ENCODE measurements around the gene GNAI3.
A peak's percentile ranks its signal among the peaks of the same experiment; 100 is the strongest.

Gene GNAI3

GRCh38 chr1:109559995-109560394 is 11.6 kb downstream of the GNAI3 start:
- no peak for FAIRE-seq
- no peak for TF ChIP-seq PAX5 (IDR thresholded peaks at IDR 0.05; ENCODE audit: insufficient read depth, low read length, severe bottlenecking)
- no peak for TF ChIP-seq POU2F2 (IDR thresholded peaks at IDR 0.05; ENCODE audit: low read depth, low read length)
- no peak for TF ChIP-seq TAF1 (IDR thresholded peaks at IDR 0.05; ENCODE audit: low read depth, low read length)
- no peak for TF ChIP-seq SPI1 (IDR thresholded peaks at IDR 0.05; ENCODE audit: low read depth, low read length)
- no peak for TF ChIP-seq POLR2AphosphoS5 (IDR thresholded peaks at IDR 0.05; ENCODE audit: low read depth, low read length)

DNA sequence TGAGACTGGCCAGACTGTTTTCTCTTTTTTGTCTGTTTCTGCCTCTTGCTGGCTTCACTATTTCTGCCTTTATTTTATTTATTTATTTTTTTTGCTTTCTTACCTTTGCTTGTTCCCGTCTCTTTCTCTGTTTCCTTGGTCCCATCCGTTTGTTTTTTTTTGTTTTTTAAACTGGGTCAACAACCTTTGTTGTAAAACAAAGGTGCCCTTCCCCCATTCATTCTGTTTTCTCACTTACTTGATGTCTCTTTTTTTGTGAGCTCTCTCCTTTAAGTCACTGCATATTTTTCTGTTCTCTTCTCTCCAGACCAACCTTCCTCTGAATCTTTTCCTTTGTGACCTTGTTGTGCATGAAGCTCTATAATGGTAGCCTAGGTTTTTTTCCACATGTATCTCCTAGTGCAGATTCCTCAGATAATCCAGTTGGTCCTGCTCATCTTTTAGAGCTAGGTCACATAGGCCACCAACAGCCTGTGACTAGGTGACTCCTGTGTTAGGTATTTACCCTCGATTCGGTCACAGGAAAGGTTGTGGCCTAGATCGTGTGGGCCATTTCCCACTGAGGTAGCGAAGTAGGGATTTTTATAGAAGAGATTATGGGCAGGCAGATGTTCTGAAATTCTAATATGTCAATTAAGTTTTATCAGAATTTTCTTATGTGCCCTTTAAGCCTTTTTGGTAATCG is 15.9 kb downstream of the GNAI3 start:
- FAIRE-seq, result no peak
- DNase-seq (ENCODE audit: insufficient read length, low spot score), result no peak
- no peak for TF ChIP-seq PAX5 (IDR thresholded peaks at IDR 0.05; ENCODE audit: insufficient read depth, low read length, severe bottlenecking)
- TF ChIP-seq POLR2AphosphoS5 (IDR thresholded peaks at IDR 0.05; ENCODE audit: low read depth, low read length), result no peak
- no peak for TF ChIP-seq POLR2A (IDR thresholded peaks at IDR 0.05; ENCODE audit: low read depth, low read length)
- TF ChIP-seq TAF1 (IDR thresholded peaks at IDR 0.05; ENCODE audit: low read depth, low read length), result no peak
- TF ChIP-seq SPI1 (IDR thresholded peaks at IDR 0.05; ENCODE audit: low read depth, low read length), result no peak
- no peak for TF ChIP-seq POU2F2 (IDR thresholded peaks at IDR 0.05; ENCODE audit: low read depth, low read length)

More at GRCh38 chr1:109559995-109560394, 11.6 kb downstream of the GNAI3 start:
- no peak for DNase-seq (ENCODE audit: insufficient read length, low spot score)

DNA sequence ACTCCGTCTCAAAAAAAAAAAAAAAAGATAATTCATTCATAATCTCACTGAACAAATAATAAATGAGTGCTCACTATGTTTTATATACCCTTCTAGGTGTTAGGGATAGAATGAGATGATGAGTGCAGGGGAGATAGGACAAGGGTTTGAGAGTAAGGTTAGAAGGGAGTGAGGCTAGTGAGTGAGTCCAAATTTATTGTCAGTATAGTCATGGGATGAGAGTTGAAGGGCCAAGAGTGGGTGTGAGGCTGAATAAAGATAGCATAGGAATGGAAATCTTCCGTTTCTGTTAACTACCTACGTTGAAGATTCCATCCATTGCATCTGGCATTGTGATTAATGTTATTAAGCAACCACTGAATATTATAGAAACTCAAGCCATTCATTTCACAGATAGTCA is 16.8 kb downstream of the GNAI3 start:
- DNase-seq (ENCODE audit: insufficient read length, low spot score), result no peak
- FAIRE-seq, result no peak

DNA sequence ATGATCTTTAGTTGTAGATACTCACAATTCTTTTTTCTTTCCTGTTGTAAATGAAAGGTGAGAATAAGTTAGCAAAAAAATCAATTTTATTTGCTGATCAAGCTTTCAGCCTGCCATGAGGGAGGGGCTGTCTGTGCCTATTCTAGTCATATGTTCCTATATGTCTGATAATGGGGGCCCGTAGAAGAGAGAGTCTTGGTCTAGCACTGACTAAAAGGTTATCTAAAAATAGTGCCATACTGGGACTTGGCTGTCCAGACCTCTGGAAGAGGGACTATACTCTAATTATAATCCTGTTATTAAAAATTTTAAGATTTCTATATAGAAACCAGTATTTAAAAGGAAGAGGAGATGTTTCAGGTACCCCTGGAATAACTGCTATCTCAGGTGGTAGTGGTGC is 18.6 kb downstream of the GNAI3 start:
- TF ChIP-seq POLR2AphosphoS5 (IDR thresholded peaks at IDR 0.05; ENCODE audit: low read depth, low read length) (no peak), TAF1 (IDR thresholded peaks at IDR 0.05; ENCODE audit: low read depth, low read length) (no peak), POU2F2 (IDR thresholded peaks at IDR 0.05; ENCODE audit: low read depth, low read length) (no peak), SPI1 (IDR thresholded peaks at IDR 0.05; ENCODE audit: low read depth, low read length) (no peak), PAX5 (IDR thresholded peaks at IDR 0.05; ENCODE audit: insufficient read depth, low read length, severe bottlenecking) (no peak), POLR2A (IDR thresholded peaks at IDR 0.05; ENCODE audit: low read depth, low read length) (no peak)
- FAIRE-seq (no peak), DNase-seq (ENCODE audit: insufficient read length, low spot score) (no peak)

More for the DNA sequence above, 16.8 kb downstream of the GNAI3 start:
- TF ChIP-seq POLR2A (IDR thresholded peaks at IDR 0.05; ENCODE audit: low read depth, low read length) (no peak), POU2F2 (IDR thresholded peaks at IDR 0.05; ENCODE audit: low read depth, low read length) (no peak), POLR2AphosphoS5 (IDR thresholded peaks at IDR 0.05; ENCODE audit: low read depth, low read length) (no peak), TAF1 (IDR thresholded peaks at IDR 0.05; ENCODE audit: low read depth, low read length) (no peak), SPI1 (IDR thresholded peaks at IDR 0.05; ENCODE audit: low read depth, low read length) (no peak), PAX5 (IDR thresholded peaks at IDR 0.05; ENCODE audit: insufficient read depth, low read length, severe bottlenecking) (no peak)

GRCh38 chr1:109567877-109568672 is 19.7 kb downstream of the GNAI3 start:
- FAIRE-seq (no peak), DNase-seq (ENCODE audit: insufficient read length, low spot score) (no peak)
- TF ChIP-seq PAX5 (IDR thresholded peaks at IDR 0.05; ENCODE audit: insufficient read depth, low read length, severe bottlenecking) (no peak), POLR2AphosphoS5 (IDR thresholded peaks at IDR 0.05; ENCODE audit: low read depth, low read length) (no peak), SPI1 (IDR thresholded peaks at IDR 0.05; ENCODE audit: low read depth, low read length) (no peak), TAF1 (IDR thresholded peaks at IDR 0.05; ENCODE audit: low read depth, low read length) (no peak), POU2F2 (IDR thresholded peaks at IDR 0.05; ENCODE audit: low read depth, low read length) (no peak), POLR2A (IDR thresholded peaks at IDR 0.05; ENCODE audit: low read depth, low read length) (no peak)

DNA sequence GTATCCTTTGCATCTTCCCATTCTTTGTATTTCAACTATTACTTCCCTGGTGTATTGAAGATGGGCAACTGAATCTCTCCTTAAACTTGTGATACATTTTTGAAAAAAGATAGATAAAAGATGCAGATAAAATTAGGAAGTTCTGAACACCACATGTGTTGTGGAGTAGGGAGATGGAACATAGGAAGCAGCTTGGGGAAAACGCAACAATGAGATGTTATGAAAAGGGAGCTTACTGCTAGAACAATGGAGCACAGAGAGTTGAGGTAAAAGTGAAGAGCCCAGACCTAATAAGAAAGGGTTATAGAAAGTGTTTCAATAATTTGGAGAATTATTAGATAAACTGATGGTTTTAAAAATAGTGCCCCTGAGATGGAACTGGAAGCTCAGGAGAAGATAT is 20.9 kb downstream of the GNAI3 start:
- no peak for TF ChIP-seq SPI1 (IDR thresholded peaks at IDR 0.05; ENCODE audit: low read depth, low read length)
- no peak for TF ChIP-seq POLR2A (IDR thresholded peaks at IDR 0.05; ENCODE audit: low read depth, low read length)
- no peak for TF ChIP-seq POLR2AphosphoS5 (IDR thresholded peaks at IDR 0.05; ENCODE audit: low read depth, low read length)
- TF ChIP-seq TAF1 (IDR thresholded peaks at IDR 0.05; ENCODE audit: low read depth, low read length), result no peak
- no peak for TF ChIP-seq POU2F2 (IDR thresholded peaks at IDR 0.05; ENCODE audit: low read depth, low read length)
- no peak for TF ChIP-seq PAX5 (IDR thresholded peaks at IDR 0.05; ENCODE audit: insufficient read depth, low read length, severe bottlenecking)
- no peak for FAIRE-seq
- DNase-seq (ENCODE audit: insufficient read length, low spot score), result no peak

GRCh38 chr1:109570414-109570813 is 22.0 kb downstream of the GNAI3 start:
- DNase-seq (ENCODE audit: insufficient read length, low spot score) (no peak), FAIRE-seq (no peak)
- TF ChIP-seq POLR2AphosphoS5 (IDR thresholded peaks at IDR 0.05; ENCODE audit: low read depth, low read length), result no peak
- no peak for TF ChIP-seq POLR2A (IDR thresholded peaks at IDR 0.05; ENCODE audit: low read depth, low read length)

DNA sequence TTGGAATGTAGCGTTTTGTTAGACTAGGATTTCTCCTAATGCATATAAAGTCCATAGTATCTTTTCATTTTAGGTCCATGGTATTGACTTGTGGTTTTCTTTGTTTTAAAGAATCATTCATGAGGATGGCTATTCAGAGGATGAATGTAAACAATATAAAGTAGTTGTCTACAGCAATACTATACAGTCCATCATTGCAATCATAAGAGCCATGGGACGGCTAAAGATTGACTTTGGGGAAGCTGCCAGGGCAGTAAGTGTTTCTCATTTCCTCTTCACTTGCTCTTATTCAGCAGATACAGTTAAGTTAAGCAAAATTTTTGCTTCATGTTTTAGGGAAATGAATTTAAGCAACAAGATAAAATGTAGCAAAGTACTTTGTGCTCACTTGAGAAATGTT is 25.4 kb downstream of the GNAI3 start:
- DNase-seq (ENCODE audit: insufficient read length, low spot score) (no peak), FAIRE-seq (no peak)
- TF ChIP-seq PAX5 (IDR thresholded peaks at IDR 0.05; ENCODE audit: insufficient read depth, low read length, severe bottlenecking) (no peak), SPI1 (IDR thresholded peaks at IDR 0.05; ENCODE audit: low read depth, low read length) (0 out of 2 replicates have a peak, but pooled peaks have one; percentile 39), TAF1 (IDR thresholded peaks at IDR 0.05; ENCODE audit: low read depth, low read length) (no peak)

- TF ChIP-seq POU2F2 (IDR thresholded peaks at IDR 0.05; ENCODE audit: low read depth, low read length), result no peak
- TF ChIP-seq POLR2AphosphoS5 (IDR thresholded peaks at IDR 0.05; ENCODE audit: low read depth, low read length), result no peak
- no peak for TF ChIP-seq PAX5 (IDR thresholded peaks at IDR 0.05; ENCODE audit: insufficient read depth, low read length, severe bottlenecking)
- TF ChIP-seq POLR2A (IDR thresholded peaks at IDR 0.05; ENCODE audit: low read depth, low read length), result no peak
- TF ChIP-seq SPI1 (IDR thresholded peaks at IDR 0.05; ENCODE audit: low read depth, low read length), result no peak
- no peak for TF ChIP-seq TAF1 (IDR thresholded peaks at IDR 0.05; ENCODE audit: low read depth, low read length)
- no peak for FAIRE-seq
- no peak for DNase-seq (ENCODE audit: insufficient read length, low spot score)
Measured at GRCh38 chr1:109578947-109579443, 30.6 kb downstream of the GNAI3 start.
